Tibial nerve (tissue), 4 donors: ENCODE data around the gene SATB1.

Source experiments
- EP300 ChIP-seq, 2 donors: sonication (generic); formaldehyde crosslinking; IDR thresholded peaks; one replicate each; pipeline ENCODE4 v1.6.1; 2017; ENCODE audit warnings: antibody characterized with exemption in 2 of 2, mild to moderate bottlenecking in 1 of 2
- TF ChIP-seq, protein P1 (sequence below), 5 experiments: fragments of 200-600 bp in 3 of 5; fragments of 450-650 bp in 2 of 5; sonication (generic) in 3 of 5; IDR thresholded peaks; one replicate each; pipeline ENCODE4 v1.5.1; 2016 to 2019; ENCODE audit warnings: antibody characterized with exemption in 5 of 5, mild to moderate bottlenecking in 3 of 5, moderate library complexity in 2 of 5

- no peak for TF ChIP-seq EP300 (IDR thresholded peaks at IDR 0.05)
- TF ChIP-seq, protein P1, sequence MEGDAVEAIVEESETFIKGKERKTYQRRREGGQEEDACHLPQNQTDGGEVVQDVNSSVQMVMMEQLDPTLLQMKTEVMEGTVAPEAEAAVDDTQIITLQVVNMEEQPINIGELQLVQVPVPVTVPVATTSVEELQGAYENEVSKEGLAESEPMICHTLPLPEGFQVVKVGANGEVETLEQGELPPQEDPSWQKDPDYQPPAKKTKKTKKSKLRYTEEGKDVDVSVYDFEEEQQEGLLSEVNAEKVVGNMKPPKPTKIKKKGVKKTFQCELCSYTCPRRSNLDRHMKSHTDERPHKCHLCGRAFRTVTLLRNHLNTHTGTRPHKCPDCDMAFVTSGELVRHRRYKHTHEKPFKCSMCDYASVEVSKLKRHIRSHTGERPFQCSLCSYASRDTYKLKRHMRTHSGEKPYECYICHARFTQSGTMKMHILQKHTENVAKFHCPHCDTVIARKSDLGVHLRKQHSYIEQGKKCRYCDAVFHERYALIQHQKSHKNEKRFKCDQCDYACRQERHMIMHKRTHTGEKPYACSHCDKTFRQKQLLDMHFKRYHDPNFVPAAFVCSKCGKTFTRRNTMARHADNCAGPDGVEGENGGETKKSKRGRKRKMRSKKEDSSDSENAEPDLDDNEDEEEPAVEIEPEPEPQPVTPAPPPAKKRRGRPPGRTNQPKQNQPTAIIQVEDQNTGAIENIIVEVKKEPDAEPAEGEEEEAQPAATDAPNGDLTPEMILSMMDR (IDR thresholded peaks at IDR 0.05): no peak
These were observed 2.9 kb upstream of the SATB1 start for GRCh38 chr3:18428036-18428435.
